Stimulated activated naive CD8-positive, alpha-beta T cell treated with anti-CD3 and anti-CD28 coated beads, Interleukin-15, Interleukin-2, amounts not matched to agents 100 ng/mL and 50 ng/mL, for 24 hours (primary cell): ENCODE measurements around the gene CDKAL1.
"Not testable (repeated sequence)": the region's sequence is repeated elsewhere in the genome, so short reads cannot be mapped to it uniquely, and the experiment has no call there.

Experiments used
- H3K27ac Mint-ChIP-seq: one replicate; pipeline ENCODE4 v1.8.0; 2021; ENCODE audit warnings: mild to moderate bottlenecking, mixed read lengths
- H3K27me3 Mint-ChIP-seq: one replicate; pipeline ENCODE4 v1.8.0; 2021; ENCODE audit warnings: mixed read lengths
- H3K36me3 Mint-ChIP-seq: one replicate; pipeline ENCODE4 v1.8.0; 2021; ENCODE audit warnings: low read depth, mixed read lengths
- H3K4me1 Mint-ChIP-seq: one replicate; pipeline ENCODE4 v1.8.0; 2021; ENCODE audit warnings: low read depth, mixed read lengths
- H3K4me3 Mint-ChIP-seq: one replicate; pipeline ENCODE4 v1.8.0; 2021; ENCODE audit warnings: mild to moderate bottlenecking, mixed read lengths
- H3K9me3 Mint-ChIP-seq: one replicate; pipeline ENCODE4 v1.8.0; 2021; ENCODE audit warnings: mixed read lengths

The CDKAL1 gene

GRCh38 chr6:20569000-20569610, 34.8 kb downstream of the CDKAL1 start:
- Mint-ChIP-seq H3K27ac (no peak overlapping the region), H3K27me3 (no peaks in the 10 kb centered on the region), H3K4me1 (peaks cover 27% of the 10 kb centered on the region), H3K36me3 (peaks cover 18% of the 10 kb centered on the region), H3K9me3 (no peaks in the 10 kb centered on the region), H3K4me3 (no peak overlapping the region)

GRCh38 chr6:20571261-20571660, 37.0 kb downstream of the CDKAL1 start:
- Mint-ChIP-seq H3K4me3 (no peak overlapping the region), H3K36me3 (peaks cover 30% of the 10 kb centered on the region), H3K4me1 (peaks cover 13% of the 10 kb centered on the region), H3K27me3 (no peaks in the 10 kb centered on the region), H3K9me3 (no peaks in the 10 kb centered on the region), H3K27ac (no peak overlapping the region)

- Mint-ChIP-seq H3K27me3 (no peaks in the 10 kb centered on the region), H3K9me3 (no peaks in the 10 kb centered on the region), H3K4me1 (peaks cover 20% of the 10 kb centered on the region), H3K27ac (no peak overlapping the region), H3K4me3 (no peak overlapping the region), H3K36me3 (peaks cover 34% of the 10 kb centered on the region)
These were observed 38.0 kb downstream of the CDKAL1 start for GRCh38 chr6:20572288-20572687.

GRCh38 chr6:20572940-20573339, 38.7 kb downstream of the CDKAL1 start:
- H3K4me1 Mint-ChIP-seq: peaks cover 20% of the 10 kb centered on the region
- H3K27me3 Mint-ChIP-seq: no peaks in the 10 kb centered on the region
- peaks cover 39% of the 10 kb centered on the region for H3K36me3 Mint-ChIP-seq
- no peaks in the 10 kb centered on the region for H3K9me3 Mint-ChIP-seq
- H3K27ac Mint-ChIP-seq: no peak overlapping the region
- H3K4me3 Mint-ChIP-seq: no peak overlapping the region

GRCh38 chr6:20574355-20574754, 40.1 kb downstream of the CDKAL1 start:
- no peak overlapping the region for H3K27ac Mint-ChIP-seq
- peaks cover 44% of the 10 kb centered on the region for H3K36me3 Mint-ChIP-seq
- peaks cover 20% of the 10 kb centered on the region for H3K4me1 Mint-ChIP-seq
- no peaks in the 10 kb centered on the region for H3K9me3 Mint-ChIP-seq
- no peak overlapping the region for H3K4me3 Mint-ChIP-seq
- H3K27me3 Mint-ChIP-seq: no peaks in the 10 kb centered on the region

GRCh38 chr6:20575125-20575524, 40.9 kb downstream of the CDKAL1 start:
- H3K27me3 Mint-ChIP-seq: no peaks in the 10 kb centered on the region
- H3K36me3 Mint-ChIP-seq: peaks cover 47% of the 10 kb centered on the region
- no peaks in the 10 kb centered on the region for H3K9me3 Mint-ChIP-seq
- H3K4me3 Mint-ChIP-seq: no peak overlapping the region
- H3K4me1 Mint-ChIP-seq: peaks cover 20% of the 10 kb centered on the region
- H3K27ac Mint-ChIP-seq: no peak overlapping the region

- peaks cover 20% of the 10 kb centered on the region for H3K4me1 Mint-ChIP-seq
- H3K36me3 Mint-ChIP-seq: peaks cover 47% of the 10 kb centered on the region
- no peaks in the 10 kb centered on the region for H3K27me3 Mint-ChIP-seq
- no peak overlapping the region for H3K27ac Mint-ChIP-seq
- no peaks in the 10 kb centered on the region for H3K9me3 Mint-ChIP-seq
- no peak overlapping the region for H3K4me3 Mint-ChIP-seq
These were observed 41.6 kb downstream of the CDKAL1 start for GRCh38 chr6:20575704-20576451.

- H3K36me3 Mint-ChIP-seq: peaks cover 47% of the 10 kb centered on the region
- H3K4me3 Mint-ChIP-seq: no peak overlapping the region
- no peak overlapping the region for H3K27ac Mint-ChIP-seq
- H3K4me1 Mint-ChIP-seq: peaks cover 20% of the 10 kb centered on the region
- H3K9me3 Mint-ChIP-seq: no peaks in the 10 kb centered on the region
- H3K27me3 Mint-ChIP-seq: no peaks in the 10 kb centered on the region
These were observed 43.0 kb downstream of the CDKAL1 start for GRCh38 chr6:20577173-20577688.

GRCh38 chr6:20581070-20581469, 46.8 kb downstream of the CDKAL1 start:
- Mint-ChIP-seq H3K27ac (no peak overlapping the region), H3K9me3 (no peaks in the 10 kb centered on the region), H3K4me3 (no peak overlapping the region), H3K36me3 (peaks cover 62% of the 10 kb centered on the region), H3K4me1 (peaks cover 18% of the 10 kb centered on the region), H3K27me3 (no peaks in the 10 kb centered on the region)

- Mint-ChIP-seq H3K4me3 (no peak overlapping the region), H3K27me3 (no peaks in the 10 kb centered on the region), H3K9me3 (no peaks in the 10 kb centered on the region), H3K27ac (no peak overlapping the region), H3K36me3 (peaks cover 47% of the 10 kb centered on the region), H3K4me1 (peaks cover 11% of the 10 kb centered on the region)
These were observed 48.6 kb downstream of the CDKAL1 start for GRCh38 chr6:20582586-20583443.

GRCh38 chr6:20583444-20583800, 49.2 kb downstream of the CDKAL1 start:
- peaks cover 15% of the 10 kb centered on the region for H3K4me1 Mint-ChIP-seq
- H3K27me3 Mint-ChIP-seq: no peaks in the 10 kb centered on the region
- H3K4me3 Mint-ChIP-seq: no peak overlapping the region
- no peak overlapping the region for H3K27ac Mint-ChIP-seq
- H3K9me3 Mint-ChIP-seq: no peaks in the 10 kb centered on the region
- peaks cover 43% of the 10 kb centered on the region for H3K36me3 Mint-ChIP-seq

- Mint-ChIP-seq H3K36me3 (peaks cover 41% of the 10 kb centered on the region), H3K4me1 (peaks cover 22% of the 10 kb centered on the region)
These were observed 50.0 kb downstream of the CDKAL1 start for GRCh38 chr6:20584100-20584731.

GRCh38 chr6:20589266-20589665, 55.0 kb downstream of the CDKAL1 start:
- H3K9me3 Mint-ChIP-seq: peaks cover 7% of the 10 kb centered on the region
- H3K4me3 Mint-ChIP-seq: no peak overlapping the region
- H3K36me3 Mint-ChIP-seq: peaks cover 70% of the 10 kb centered on the region
- no peak overlapping the region for H3K27ac Mint-ChIP-seq
- peaks cover 13% of the 10 kb centered on the region for H3K4me1 Mint-ChIP-seq
- H3K27me3 Mint-ChIP-seq: no peaks in the 10 kb centered on the region

More at GRCh38 chr6:20584100-20584731, 50.0 kb downstream of the CDKAL1 start:
- H3K9me3 Mint-ChIP-seq: no peaks in the 10 kb centered on the region
- no peak overlapping the region for H3K27ac Mint-ChIP-seq
- no peaks in the 10 kb centered on the region for H3K27me3 Mint-ChIP-seq
- H3K4me3 Mint-ChIP-seq: no peak overlapping the region

- not testable (repeated sequence) for H3K27me3 Mint-ChIP-seq, H3K4me3 Mint-ChIP-seq, H3K27ac Mint-ChIP-seq
- H3K36me3 Mint-ChIP-seq: peaks cover 70% of the 10 kb centered on the region
- H3K4me1 Mint-ChIP-seq: peaks cover 13% of the 10 kb centered on the region
- H3K9me3 Mint-ChIP-seq: peaks cover 12% of the 10 kb centered on the region
These were observed 56.2 kb downstream of the CDKAL1 start for GRCh38 chr6:20590476-20590875.
